Vagina (tissue), 2 donors: ENCODE results near the gene S100A7.

Experiments
- CTCF ChIP-seq, 3 experiments: fragments of 450-650 bp in 2 of 3; fragments of 200-600 bp in 1 of 3; sonication (generic) in 1 of 3; IDR thresholded peaks; one replicate each; pipeline ENCODE4 v1.5.1; 2017 to 2019; ENCODE audit warnings: antibody characterized with exemption in 3 of 3, mild to moderate bottlenecking in 2 of 3, moderate library complexity in 2 of 3
- POLR2A ChIP-seq, 2 donors: fragments of 450-650 bp; IDR thresholded peaks; one replicate each; pipeline ENCODE4 v1.6.1; 2017; ENCODE audit warnings: antibody characterized with exemption in 2 of 2, mild to moderate bottlenecking in 2 of 2, moderate library complexity in 2 of 2
- POLR2AphosphoS5 ChIP-seq, 2 donors: sonication (generic); formaldehyde crosslinking; IDR thresholded peaks; one replicate each; pipeline ENCODE4 v1.9.0; 2017; ENCODE audit warnings: antibody characterized with exemption in 2 of 2, mild to moderate bottlenecking in 2 of 2, low read depth in 1 of 2; ENCODE audit not compliant: insufficient read depth in 1 of 2

- TF ChIP-seq CTCF (IDR thresholded peaks at IDR 0.05) (no peak), POLR2A (IDR thresholded peaks at IDR 0.05) (no peak), POLR2AphosphoS5 (IDR thresholded peaks at IDR 0.05; ENCODE audit: insufficient read depth in 1 of 2, low read depth in 1 of 2) (no peak)
Observed at GRCh38 chr1:153481124-153481523, 20.7 kb upstream of the S100A7 start.
